ENCODE measurements around the gene FBXO3. TPM values are rescaled to one million over a fixed set of nuclear protein-coding genes. Genes with fewer than 3 reads are reported as not detected.
A peak's percentile ranks its signal among the peaks of the same experiment; 100 is the strongest.

Gene FBXO3
- total and polyA plus RNA-seq, 2 of the 13 experiments (the other 11 are each of a cell fraction or from before 2014, with no cell fraction given), result 20.4 to 27.6 TPM

DNA sequence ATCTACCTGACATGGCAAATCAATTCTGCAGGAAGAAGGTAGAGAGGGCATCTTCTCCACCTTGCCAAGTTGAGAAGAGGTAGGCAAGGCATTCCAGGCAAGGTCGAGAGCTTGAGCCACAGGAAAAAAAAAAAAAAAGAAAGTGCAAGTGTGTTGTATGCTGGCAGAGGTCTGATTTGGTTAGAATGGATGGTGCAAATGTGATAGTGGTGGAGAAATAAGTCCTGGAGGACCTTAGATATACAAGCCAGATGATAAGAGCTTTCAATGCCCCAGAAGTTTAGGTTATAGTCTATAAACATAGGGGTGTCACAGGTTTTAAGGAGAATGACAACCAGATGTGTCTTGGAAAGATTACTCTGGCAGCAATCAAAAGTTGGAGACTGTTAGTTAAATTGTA is 1.4 kb downstream of the FBXO3 start (continued):
- no peak for TF ChIP-seq BRF2 (CRISPR knock-in tag; IDR thresholded peaks at IDR 0.05)
- TF ChIP-seq ZZZ3 (CRISPR knock-in tag; IDR thresholded peaks at IDR 0.05; ENCODE audit: borderline replicate concordance), result no peak
- TF ChIP-seq ZFYVE20 (CRISPR knock-in tag; IDR thresholded peaks at IDR 0.05; ENCODE audit: borderline replicate concordance, low read depth), result no peak
- no peak for TF ChIP-seq ZNF232 (CRISPR knock-in tag; IDR thresholded peaks at IDR 0.05; ENCODE audit: borderline replicate concordance)
- TF ChIP-seq ZNF101 (CRISPR knock-in tag; IDR thresholded peaks at IDR 0.05; ENCODE audit: borderline replicate concordance, low read depth), result no peak
- TF ChIP-seq ZNF598 (CRISPR knock-in tag; IDR thresholded peaks at IDR 0.05; ENCODE audit: borderline replicate concordance), result no peak
- TF ChIP-seq ZNF780A (CRISPR knock-in tag; IDR thresholded peaks at IDR 0.05), result no peak

- WGBS (ENCODE audit: low lambda C conversion rate), result 95% methylated on average over 4 of the region's 4 CpGs
- DNase-seq (ENCODE audit: low spot score) (peak; percentile 10), ATAC-seq (no peak), FAIRE-seq (no peak)
- intact Hi-C loops (cut with micrococcal nuclease; ENCODE audit: unreplicated experiment) (loop anchor here (5.0 kb wide), 1 partner anchor 35 kb away; the partner anchor contains the start of gene CD59), in situ Hi-C loops (cut with HindIII; ENCODE audit: extremely low pct_ligation_motif_present, low pct_unique_long_range_greater_than_20kb) (no loop called here)
- Histone ChIP-seq H3K4me2 (ENCODE audit: low read depth, low read length) (peak overlapping the region; percentile 84; the same call in 1 of the 2 replicates), H3K9me3 (ENCODE audit: low read length) (no peaks in the 10 kb centered on the region), H4K20me1 (ENCODE audit: insufficient read depth, low read length) (peaks cover 5% of the 10 kb centered on the region; the same call in 1 of the 2 replicates), H3K9ac (ENCODE audit: insufficient read depth, low read depth, low read length) (no peak overlapping the region), H2AFZ (ENCODE audit: low read length) (no peak overlapping the region), H3K4me1 (ENCODE audit: insufficient read depth, low read length) (peaks cover 38% of the 10 kb centered on the region), H3K79me2 (ENCODE audit: insufficient read depth, low read length) (peaks cover 4% of the 10 kb centered on the region), H3K4me3 (replicated peaks in 1 of 3; ENCODE audit: insufficient read depth in 1 of 3, low read depth in 2 of 3, low read length in 3 of 3) (no peak overlapping the region), H3K27ac (ENCODE audit: extremely low read length, insufficient read depth, low read length) (no peak overlapping the region), H3K27me3 (ENCODE audit: control insufficient read depth in 1 of 2, insufficient read depth in 2 of 2, low read length in 2 of 2) (peaks cover 0 to 18% of the 10 kb centered on the region in 2 experiments; a peak in 2 of 5 replicates), H3K36me3 (replicated peaks in 1 of 2; ENCODE audit: control insufficient read depth in 1 of 2, insufficient read depth in 2 of 2, low read length in 2 of 2) (peaks cover 0 to 17% of the 10 kb centered on the region in 2 experiments; a peak in 3 of 5 replicates)
- CTCF ChIA-PET (ENCODE audit: low intra/inter-chr PET ratio, low total read pairs), result no interaction called here
- POLR2A ChIA-PET, result no interaction called here
- BruUV-seq (replicated peaks), result no TSS peak
- TF ChIP-seq FOSL2 (CRISPR knock-in tag; IDR thresholded peaks at IDR 0.05) (0 out of 2 replicates have a peak, but pooled peaks have one; percentile 29), ZNF367 (CRISPR knock-in tag; IDR thresholded peaks at IDR 0.05; ENCODE audit: borderline replicate concordance) (no peak)
Measured at GRCh38 chr11:33772300-33772699, 2.0 kb downstream of the FBXO3 start.

All from HepG2 (cell line).